NCI-H2196 (cell line): Measurements from ENCODE around the gene PCBP1.
"Not testable (repeated sequence)": the region's sequence is repeated elsewhere in the genome, so short reads cannot be mapped to it uniquely, and the experiment has no call there.

Source experiments
- DNase-seq: peaks from one replicate; lab custom pipeline; 2025; ENCODE audit not compliant: unreplicated experiment; lab: John Stamatoyannopoulos, UW

The PCBP1 gene

DNA sequence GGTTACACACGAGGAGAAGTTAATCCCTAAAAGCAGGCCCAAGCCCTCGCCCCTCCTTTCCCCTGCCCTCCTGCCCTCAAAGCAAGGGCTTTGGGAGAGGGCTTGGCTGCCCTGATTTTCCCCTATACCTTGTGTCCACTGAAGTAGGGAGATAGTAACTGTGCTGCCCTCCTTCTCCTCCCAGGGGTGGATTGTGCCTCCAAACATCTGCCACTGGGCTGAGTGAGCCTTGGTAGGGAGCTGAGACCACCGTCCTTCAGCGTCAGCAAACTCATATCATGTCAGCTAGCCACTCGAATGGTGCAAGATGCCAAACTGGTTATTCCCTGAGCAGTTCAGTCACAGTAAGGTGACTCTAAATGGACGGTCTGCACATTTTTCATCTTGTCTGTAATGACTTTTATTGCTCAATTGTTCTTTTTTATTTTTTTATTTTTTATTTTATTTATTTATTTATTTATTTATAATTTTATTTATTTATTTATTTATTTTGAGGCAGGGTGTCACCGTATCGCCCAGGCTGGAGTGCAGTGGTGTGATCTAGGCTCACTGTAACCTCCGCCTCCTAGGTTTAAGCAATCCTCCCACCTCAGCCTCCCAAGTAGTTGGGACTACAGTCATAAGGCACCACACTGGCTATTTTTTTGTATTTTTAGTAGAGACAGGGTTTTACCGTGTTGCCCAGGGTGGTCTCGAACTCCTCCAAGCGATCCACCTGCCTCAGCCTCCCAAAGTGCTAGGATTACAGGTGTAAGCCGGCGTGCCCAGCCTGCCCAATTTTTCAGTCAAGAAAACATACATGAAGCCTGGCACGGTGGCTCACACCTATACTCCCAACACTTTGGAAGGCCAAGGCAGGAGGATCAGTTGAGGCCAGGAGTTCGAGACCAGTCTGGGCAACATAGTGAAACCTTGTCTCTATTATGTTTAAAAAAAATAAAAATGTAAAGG, 8.7 kb downstream of the PCBP1 start:
- no peak for DNase-seq

DNA sequence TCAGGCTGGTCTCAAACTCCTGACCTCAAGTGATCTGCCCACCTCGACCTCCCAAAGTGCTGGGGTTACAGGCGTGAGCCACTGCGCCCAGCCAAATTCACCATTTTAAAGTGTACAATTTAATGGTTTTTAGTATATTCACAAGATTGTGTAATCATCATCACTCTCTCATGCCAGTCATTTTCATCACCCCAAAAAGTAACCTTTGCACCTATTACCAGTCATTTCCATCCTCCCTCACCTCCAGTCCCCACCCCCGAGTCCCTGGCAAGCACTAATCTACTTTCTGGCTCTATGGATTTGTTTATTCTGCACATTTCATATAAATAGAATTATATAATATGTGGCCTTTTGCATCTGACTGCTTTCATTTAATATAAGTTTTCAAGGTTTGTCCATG, 10.8 kb downstream of the PCBP1 start:
- no peak for DNase-seq

DNA sequence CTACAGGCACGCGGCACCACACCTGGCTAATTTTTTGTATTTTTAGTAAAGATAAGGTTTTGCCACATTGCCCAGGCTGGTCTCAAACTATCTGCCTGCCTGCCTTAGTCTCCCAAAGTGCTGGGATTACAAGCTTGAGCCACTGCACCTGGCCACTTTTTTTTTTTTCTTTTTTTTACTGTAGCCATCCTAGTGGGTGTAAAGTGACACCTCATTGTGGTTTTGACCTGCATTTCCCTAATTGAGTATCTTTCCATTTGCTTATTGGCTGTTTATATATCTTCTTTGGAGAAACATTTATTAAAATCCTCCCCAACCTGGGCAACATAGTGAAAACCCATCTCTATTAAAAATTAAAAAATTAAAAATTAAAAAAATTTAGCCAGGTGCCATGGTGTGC, 12.0 kb downstream of the PCBP1 start:
- DNase-seq, result no peak

DNA sequence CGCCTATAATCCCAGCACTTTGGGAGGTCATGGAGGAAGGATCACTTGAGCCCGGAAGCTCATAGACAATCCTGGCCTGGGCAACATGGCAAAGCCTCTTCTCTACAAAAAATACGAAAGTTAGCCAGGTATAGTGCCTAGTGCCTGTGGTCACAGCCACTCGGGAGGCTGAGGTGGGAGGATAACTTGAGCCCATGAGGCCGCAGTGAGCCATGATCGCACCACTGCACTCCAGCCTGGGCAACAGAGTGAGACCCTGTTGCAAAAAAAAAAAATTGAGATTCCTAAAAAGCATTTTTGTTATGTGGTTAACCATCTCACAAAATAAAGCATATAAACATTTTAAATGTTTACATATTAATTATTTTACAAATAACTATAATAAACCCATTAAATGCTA, 13.9 kb downstream of the PCBP1 start:
- no peak for DNase-seq

DNA sequence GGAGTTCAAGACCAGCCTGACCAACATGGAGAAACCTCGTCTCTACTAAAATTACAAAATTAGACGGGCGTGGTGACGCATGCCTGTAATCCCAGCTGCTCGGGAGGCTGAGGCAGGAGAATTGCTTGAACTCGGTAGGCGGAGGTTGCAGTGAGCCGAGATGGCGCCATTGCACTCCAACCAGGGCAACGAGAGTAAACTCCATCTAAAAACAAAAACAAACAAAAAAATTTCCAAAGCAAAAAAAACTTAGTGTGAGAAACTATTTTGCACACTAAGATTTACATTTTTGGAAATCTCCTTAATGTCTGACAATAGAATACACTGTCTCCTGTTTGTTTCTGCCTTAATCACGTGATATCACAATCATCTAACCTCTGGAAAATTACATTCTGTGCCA, 14.4 kb downstream of the PCBP1 start:
- DNase-seq, result not testable (repeated sequence)

DNA sequence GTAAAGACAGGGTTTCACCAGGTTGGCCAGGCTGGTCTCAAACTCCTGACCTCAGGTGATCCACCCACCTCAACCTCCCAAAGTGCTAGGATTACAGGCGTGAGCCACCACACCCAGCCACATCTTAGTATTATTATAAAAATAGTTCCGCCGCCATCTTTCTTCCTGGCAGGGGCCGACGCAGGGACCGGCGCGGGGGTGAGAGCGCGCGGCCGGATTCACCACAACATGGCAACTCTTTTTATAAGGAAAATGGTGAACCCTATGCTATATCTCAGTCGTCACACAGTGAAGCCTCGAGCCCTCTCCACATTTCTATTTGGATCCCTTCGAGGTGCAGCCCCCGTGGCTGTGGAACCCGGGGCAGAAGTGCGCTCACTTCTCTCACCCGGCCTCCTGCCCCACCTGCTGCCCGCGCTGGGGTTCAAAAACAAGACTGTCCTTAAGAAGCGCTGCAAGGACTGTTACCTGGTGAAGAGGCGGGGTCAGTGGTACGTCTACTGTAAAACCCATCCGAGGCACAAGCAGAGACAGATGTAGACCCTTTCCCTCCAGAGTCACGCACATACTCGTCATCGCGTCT, 15.1 kb downstream of the PCBP1 start:
- not testable (repeated sequence) for DNase-seq

DNA sequence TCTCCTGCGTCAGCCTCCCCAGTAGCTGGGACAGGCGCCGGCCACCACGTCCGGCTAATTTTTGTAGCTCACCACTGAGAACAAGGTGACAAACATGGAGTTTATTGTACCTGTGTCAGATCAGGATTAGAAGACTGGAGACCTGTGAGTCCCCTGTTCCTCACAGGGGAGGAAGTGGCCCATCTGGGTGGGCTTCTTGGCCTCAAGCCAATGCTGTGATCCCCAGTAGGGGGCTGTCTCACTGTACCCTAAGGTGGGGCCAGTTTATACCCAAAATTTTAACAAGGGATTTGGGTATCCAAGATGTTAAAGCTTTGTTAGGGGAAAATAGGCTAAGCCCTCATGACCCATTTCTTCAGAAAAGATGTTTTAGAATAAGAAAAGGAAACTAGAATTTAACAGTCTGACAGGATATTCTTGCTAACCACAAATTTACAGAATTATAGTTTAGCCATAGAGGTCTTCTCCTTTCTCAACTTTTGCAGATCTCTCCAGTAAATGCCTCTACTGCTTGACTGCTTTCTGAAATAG, 16.3 kb downstream of the PCBP1 start:
- no peak for DNase-seq

DNA sequence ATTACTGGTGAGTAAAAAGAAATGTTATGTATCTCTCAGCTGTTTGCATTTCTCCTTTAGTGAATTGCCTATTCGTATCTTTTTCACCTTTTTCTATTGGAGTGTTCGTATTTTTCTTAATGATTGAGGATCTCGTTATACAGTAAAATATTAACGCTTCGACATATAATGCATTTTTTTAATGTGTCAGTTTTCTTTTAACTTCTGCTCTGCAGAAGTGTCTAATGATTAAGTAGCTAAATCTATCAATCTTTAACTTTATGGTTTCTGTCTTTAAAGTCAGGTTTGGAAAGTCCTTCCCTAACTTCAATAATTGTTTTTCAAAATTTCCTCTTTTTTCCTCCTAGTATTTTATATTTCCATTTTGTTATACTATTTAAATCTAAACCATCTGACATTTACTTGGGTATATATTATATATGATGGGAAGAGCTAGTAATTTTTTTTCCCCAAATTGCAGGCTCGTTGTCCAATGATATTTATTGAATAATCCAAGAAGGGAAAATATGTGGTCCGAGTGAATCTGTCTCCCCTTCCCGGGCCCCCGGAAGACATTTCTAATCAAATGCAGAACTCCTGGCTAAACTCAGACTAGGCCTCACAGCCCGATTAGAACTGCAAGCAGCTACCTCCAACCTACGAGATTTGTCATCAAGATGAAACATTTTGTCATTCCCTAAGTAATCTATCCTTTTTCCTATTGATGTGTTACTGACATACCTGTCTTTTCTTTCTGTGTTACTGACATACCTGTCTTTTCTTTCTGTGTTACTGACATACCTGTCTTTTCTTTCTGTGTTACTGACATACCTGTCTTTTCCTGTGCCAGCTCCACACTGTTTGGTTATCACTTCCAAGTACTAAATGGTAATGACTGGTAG, 17.2 kb downstream of the PCBP1 start:
- no peak for DNase-seq

DNA sequence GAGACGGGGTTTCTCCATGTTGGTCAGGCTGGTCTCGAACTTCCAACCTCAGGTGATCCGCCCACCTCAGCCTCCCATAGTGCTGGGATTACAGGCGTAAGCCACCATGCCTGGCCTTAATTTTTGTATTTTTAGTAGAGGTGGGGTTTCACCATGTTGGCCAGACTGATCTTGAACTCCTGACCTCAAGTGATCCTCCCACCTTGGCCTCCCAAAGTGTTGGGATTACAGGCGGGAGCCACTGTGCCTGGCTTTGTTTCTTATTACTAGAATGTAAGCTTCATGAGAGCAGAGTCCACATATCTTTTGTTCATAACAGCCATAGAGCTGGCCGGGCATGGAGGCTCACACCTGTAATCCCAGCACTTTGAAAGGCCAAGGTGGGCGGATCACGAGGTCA, 18.9 kb downstream of the PCBP1 start:
- DNase-seq, result not testable (repeated sequence)

DNA sequence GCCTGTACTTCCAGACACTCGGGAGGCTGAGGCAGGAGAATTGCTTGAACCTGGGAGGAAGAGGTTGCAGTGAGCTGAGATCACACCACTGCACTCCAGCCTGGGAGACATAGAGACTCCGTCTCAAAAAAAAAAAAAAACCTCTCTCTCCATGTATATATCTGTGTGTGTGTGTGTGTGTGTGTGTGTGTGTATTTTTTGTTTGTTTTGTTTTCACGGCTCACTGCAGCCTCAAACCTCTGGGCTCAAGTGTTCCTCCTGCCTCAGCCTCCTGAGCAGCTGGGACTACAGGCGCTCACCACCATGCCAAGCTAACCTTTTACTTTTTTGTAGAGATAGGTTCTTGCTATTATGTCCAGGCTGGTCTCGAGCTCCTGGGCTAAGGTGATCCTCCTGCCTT, 23.1 kb downstream of the PCBP1 start:
- not testable (repeated sequence) for DNase-seq

DNA sequence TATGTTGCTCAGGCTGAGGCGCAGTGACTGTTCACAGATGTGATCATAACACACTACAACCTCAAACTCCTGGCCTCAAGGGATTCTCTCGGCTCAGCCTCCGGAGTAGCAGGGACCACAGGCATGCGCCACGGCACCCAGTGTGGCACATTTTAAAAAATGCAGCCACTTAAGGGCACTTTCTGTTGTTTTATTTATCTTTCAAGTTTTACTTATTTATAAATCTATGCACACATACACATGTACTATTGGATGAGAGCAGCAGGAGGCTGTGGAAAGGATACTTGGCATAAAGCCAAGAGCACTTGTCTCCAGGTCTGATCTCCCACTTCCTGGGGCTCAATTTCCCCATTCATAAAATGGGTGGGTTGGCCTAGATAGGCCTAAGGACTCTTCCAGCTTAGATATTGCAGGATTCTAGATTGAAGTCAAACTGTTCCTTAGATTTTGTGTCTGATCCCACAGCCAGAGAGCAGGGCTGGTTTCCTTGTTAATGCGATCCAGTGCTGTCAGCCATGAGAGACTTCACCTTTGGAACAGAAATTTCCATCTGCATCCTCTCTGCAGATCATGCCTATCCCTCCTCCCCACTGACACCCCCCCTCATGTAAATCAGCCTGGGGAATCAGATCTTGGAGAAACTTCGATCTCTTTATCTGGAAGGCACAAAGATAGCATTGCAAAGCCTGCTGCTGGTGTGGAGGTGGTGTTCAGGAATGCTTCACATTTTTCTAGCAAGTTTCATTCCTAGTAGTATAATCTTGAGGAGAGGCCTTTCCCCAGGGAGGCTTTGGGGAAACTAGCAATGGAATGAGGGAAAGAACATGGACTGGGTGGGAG, 24.7 kb downstream of the PCBP1 start:
- no peak for DNase-seq

DNA sequence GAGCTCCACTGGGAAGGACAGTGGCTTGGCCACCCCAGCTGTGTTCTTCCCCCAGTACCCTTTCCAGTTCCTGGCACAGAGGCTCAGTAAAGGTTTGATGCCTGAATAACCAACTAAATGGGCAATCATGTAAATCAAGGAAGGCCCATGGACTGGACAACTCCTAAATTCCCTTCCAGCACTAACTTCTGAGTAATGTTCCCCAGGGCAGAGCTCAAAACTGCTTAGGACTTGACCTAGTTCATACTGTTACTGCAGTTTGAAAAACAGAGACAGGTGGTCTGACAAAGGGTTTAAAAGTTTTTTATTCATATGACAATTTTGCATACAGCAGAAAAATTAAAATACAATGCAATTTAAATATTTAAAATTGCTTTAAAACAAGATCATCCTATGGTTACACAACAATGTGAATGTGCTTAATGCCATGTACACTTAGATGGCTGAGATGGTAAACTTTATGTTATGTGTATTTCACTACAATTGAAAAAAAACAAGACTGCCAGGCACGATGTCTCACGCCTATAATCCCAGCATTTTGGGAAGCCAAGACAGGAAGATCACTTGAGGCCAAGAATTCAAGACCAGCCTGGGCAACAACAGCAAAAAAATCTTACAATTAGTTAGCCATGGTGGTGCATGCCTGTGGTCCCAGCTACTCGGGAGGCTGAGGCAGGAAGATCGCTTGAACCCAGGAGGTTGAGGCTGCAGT, 26.2 kb downstream of the PCBP1 start:
- no peak for DNase-seq

DNA sequence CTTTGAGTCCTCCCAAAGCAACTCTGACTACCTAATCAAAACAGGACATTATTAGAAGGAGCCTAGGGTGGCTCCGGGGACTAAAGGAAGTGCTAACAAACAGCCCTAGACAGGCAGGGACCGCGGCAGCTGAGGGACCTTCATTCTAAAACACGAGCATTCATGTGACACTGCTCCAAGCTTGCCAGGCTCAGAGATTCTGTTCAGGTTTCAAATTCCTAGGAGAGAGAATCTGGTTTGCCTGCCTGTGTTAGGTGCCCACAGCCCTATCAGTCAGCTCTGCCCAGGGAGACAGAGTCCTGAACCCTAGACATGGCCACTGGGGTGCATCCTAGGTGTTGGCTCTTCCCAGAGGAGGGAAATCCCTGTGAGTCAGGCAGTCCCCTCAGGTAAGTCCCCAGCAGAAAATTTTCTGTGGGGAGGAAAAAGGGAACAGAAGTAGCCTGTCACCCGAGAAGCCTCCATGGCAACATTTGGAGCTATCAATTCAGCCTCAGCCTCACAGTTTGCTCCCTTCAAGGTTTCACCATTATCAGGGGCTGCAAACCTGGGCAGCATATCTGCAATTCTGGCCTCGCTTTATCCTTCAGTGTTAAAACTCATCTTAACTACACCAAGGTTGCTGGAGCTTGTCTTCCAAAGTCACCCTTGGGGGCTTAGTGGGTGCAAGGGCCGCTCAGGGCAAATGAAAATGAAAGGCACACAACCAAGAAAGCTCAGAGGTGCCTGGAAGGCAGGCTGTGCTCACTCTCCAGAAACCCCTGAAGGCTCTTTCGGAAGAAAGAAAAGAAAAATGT, 28.6 kb downstream of the PCBP1 start:
- no peak for DNase-seq

DNA sequence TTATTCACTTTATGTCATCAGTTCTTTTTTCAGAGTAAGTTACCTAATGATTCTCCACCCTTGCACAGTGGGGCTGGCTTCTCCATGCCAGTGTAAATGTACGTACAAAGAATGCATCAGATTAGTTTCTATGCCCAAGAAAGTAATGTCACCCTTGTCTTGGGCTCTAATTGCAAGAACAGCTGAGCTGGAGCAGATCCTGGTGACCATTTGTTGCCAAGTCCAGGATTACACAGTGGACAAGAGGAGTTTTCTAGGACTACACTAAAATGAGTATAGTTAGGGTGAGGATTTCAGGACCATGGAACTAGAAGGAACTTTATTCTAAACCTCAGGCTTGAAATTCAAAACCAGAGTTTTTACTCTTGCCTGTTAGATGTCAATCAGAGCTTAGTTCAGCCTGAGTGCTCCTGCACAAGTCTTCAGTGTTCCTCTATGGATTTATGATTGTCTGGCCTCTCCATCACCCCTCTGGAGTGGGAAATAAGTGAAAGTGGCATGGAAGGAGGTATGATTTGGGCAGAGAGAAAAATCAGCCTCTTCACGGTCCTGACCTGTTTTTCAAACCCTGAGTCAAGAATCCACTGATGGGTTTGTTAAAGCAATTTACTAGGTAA, 29.8 kb downstream of the PCBP1 start:
- DNase-seq, result no peak

DNA sequence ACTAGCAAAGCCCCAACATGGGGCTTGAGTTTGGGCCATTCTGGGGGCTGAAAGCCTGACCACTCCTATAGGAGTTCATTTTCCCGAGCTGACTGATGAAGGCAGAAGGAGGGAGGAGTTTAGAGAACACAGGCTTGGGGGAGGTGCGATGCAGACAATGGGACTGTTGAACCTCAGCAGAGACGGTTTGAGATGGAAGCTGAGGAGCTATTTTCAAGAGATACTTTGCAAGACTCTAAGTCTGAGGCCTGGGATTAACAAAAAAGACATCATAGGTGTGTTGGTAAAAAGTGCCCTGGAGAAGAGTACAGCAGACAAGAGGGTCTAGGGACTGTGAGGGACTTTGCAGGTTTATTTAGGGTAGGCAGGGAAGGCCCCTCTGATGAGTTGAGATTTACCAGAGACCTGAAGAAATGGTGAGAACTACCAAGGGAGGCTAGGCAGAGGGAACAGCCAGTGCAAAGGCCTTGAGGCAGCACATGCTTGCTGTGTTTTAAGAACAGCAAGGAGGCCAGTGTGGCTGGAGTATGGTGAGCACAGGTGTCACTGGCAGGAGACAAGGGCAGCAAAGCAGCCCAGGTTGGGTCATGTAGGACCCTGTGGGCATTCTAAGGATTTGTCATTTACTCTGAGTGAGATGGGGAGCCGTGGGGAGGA, 31.6 kb downstream of the PCBP1 start:
- DNase-seq, result no peak

DNA sequence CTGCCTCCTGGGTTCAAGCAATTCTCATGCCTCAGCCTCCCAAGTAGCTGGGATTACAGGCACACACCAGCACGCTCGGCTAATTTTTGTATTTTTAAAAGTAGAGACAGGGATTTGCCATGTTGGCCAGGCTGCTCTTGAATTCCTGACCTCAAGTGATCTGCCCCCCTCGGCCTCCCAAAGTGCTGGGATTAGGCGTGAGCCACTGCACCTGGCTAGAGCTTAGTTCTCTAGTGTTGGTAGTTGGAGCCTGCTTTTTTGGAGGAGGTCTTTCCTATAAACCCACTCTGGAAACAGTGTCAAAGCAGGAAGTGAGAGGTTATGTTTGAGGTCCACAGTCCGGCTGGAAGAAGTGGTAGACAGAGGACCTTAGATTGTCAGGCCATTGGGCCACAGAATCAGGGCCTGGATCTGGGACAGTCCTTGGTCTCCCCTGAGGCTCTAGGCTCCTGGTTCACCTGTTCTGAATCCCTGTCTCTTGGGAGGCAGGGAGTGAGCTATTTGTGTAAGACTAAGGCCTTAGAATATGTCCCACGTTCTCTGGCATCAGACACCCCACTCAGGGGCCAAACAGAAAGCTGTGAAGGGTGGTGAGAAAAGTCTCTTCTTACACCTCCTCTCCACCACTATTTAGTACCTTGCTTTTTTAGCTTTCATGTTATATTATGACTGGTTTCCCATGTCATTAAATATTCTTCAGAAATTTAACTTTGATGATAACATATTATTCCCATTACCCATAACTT, 34.5 kb downstream of the PCBP1 start:
- no peak for DNase-seq

DNA sequence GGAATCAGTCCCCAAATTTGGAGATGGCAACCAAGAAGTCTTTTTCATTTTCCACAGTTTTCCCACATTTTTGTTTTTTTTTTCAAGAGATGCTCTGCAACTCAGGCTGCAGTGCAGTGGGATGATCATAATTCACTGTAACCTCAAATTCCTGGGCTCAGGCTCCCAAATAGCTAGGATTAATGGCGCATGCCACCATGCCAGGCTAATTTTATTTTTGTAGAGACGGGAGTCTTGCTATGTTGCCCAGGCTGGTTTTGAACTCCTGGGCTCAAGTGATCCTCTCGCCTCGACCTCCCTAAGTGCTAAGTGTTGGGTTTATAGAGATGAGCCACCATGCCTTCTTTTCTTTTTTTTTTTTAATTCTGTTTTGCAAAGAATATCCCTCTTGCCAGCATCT, 35.2 kb downstream of the PCBP1 start:
- DNase-seq, result no peak
